ENCODE measurements around the gene KLF12.

KLF12 gene

DNA sequence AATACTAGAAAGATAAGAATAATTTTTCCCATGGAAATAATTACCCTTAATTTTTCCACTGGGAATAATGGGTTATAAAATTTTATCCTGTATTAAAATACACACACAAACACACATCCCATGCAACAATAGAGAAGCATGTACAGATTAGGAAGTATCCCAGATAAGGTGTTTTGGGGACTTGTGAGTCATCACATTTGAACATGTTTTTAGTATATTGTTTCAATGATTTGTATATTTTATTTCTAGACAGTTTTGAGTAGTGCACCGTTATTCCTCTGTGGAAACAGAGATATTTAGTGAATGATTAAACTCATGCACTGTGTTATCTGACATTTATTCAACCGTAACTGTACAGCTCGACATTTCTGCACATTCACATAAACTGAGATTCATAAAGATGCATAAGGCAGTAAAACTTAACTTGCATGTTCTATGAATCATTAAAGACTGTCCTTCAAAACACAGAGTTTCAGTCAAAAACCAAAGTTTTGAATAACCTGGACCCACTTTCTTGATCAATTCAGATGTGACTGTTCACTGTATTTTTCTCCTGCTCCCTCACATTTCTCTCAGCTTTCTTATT is 30.1 kb downstream of the KLF12 start:
- DNase-seq (ENCODE audit: low read depth) = no peak

DNA sequence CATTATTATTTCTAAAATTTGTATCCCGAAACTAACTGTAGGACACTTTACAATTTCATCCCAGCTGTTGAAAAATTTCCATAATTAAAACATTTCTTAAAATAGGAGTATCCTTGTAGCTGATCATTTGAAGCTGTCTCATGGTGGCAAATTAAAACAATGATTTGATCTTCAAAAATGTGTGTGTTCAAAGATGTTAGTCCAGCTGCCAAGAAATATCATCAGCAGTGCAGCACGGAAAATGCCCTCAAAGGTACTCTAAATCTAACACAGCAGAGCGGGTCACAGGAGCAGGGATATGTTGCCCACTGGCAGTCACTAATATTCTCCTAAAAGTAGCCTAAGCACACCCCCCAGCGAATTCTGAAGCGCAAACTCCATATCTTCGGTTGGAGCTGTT is 31.0 kb downstream of the KLF12 start:
- no peak for DNase-seq (ENCODE audit: low read depth)

DNA sequence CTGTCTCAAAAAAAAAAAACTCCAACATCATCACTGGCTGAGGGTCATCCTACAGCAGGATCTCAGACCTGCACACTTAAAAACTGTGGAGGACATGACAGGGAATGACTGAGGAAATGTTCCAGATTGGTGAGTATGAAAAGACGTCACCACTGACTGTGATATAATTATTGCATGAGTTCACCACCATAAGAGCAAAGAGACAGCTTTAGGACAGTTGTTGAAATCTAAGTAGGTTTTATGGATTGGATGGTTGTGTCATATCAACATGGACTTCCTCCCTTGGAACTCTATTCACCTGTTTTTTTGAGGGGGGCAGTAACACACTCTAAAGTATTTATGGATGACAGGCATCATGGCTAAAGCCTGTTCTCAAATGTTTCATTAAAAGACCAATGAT is 31.5 kb downstream of the KLF12 start:
- no peak for DNase-seq (ENCODE audit: low read depth)

DNA sequence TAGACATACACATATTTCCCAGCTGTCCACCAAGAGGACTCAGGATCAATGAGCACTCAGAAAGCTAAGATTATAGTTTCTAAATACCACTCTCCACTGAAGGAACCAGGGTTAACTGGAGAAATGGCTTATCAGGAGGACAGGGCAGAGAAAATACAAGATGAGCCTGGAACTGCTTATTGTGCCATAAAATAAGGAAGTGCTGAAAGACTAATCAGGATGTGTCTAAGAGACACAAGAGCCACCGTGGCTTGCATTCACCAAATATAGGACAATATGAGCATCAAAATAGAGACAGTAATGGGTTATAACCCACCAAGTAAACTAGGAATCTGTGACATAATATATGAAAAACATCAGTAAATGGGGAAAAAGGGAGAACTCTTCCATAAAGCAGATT is 32.8 kb downstream of the KLF12 start:
- no peak for DNase-seq (ENCODE audit: low read depth)

DNA sequence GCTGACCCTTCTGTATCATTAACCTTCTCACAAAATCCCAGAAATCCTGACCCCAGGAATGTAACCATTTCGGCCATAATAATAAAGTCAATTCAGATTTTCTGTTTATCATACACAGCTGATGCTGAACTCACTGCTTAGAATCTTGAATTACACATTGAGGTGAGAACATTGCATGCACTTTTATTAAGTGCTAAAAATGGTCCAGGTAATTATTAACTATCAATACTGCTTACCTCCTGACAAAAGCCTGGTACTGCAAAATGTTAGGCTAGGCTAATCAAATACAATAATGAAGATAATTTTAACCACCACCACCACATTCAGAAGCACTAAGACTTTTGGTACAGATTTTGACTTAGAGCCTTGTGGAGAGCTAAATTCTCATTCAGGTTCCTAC is 36.1 kb downstream of the KLF12 start:
- no peak for DNase-seq (ENCODE audit: low read depth)

DNA sequence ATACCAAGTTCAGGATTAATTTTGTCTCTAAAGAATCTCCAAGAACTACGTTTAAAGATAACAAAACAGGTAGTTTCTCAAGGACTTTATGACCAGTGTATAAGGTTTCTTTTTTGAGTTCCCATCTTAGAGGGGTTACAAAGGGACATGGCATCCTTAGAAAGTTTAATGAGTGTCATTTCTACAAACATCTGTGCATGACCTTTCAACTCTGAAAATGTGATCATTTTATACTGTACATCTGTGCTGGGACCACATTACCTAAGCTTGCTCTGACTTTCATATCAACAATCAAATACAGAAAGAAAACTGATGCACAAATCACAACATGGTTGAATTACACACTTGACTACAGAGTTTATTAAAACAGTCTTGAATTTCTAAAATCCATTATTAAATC is 37.1 kb downstream of the KLF12 start:
- DNase-seq (ENCODE audit: low read depth) = no peak

DNA sequence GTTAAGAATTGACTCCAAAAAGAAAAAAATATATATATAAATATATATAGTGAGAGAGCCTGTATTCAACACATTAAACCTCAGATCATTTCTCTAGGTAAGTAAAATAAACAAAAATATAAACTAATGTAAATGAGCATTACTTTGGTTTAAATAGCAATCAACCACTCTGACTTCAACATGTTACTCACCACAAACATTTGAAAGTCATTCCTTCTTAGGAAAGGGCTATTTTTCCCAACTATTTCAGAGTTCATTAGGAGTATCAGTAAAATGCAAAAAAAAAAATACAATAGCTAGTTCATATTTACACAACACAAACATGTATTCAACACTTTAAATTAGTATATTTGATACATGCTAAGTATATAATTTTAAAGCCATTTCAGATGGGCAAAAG is 40.5 kb downstream of the KLF12 start:
- no peak for DNase-seq (ENCODE audit: low read depth)

DNA sequence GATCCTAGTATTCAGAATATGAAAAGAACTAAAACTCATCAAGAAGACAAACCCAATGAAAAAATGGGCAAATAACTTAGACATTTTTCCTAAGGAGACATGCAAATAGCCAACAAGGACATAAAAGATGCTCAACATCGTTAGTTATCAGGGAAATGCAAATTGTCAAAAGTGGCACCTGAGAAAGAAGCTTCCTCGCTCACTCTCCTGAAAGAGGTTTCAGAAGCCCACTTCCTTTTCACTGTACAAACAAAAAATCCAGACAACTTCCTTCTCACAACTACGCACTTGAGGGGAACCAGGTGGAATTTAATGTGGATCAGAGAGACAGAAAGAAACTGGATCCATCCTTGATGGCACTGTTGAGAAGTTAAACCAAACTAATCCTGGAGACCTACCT is 41.5 kb downstream of the KLF12 start:
- no peak for DNase-seq (ENCODE audit: low read depth)

DNA sequence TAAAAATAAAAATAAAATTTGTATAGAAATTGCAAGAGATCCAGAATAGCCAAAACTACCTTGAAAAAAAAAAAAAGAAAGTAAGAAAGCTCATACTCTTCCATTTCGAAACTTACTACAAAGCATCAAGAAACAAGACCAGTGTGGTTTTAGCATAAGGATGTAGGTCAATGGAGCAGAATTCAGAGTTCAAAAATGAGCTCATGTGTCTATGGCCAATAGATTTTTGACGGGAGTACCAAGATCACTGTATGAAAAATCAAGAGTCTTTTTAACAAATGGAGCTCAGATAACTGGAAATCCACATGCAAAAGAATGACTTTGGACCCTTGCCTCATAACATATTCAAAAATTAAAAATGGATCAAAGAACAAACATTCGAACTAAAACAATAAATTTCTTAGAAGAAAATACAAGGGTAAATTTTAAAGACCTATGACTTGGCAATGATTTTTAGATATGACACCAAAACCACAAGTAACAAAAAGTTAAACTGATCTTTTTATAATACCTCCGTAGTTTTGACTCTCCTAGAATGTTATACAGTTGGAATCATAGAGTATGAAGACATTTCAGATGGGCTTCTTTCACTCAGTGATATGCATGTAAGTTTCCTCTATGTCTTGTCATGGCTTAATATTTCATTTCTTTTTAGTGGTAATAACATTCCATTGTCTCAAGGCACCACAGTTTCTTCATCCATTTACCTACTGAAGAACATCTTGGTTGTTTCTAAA is 43.2 kb downstream of the KLF12 start:
- no peak for DNase-seq (ENCODE audit: low read depth)

DNA sequence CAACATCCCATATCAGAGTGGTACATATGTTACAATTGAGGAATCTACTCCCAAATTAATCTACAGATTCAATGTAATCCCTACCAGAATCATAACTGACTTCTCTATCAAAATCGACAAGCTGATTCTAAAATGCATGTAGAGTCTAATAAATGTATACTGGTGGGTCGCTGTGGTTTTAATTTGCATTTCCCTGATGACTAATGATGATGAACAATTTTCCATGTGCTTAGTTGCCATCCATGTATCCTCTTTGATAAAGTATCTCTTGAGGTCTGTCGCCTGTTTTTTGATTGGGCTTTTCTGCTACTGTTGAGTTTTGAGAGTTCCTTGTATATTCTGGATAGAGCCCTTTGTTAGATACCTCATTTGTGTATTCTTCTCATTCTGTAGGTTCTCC is 43.8 kb downstream of the KLF12 start:
- DNase-seq (ENCODE audit: low read depth) = peak; percentile 69

DNA sequence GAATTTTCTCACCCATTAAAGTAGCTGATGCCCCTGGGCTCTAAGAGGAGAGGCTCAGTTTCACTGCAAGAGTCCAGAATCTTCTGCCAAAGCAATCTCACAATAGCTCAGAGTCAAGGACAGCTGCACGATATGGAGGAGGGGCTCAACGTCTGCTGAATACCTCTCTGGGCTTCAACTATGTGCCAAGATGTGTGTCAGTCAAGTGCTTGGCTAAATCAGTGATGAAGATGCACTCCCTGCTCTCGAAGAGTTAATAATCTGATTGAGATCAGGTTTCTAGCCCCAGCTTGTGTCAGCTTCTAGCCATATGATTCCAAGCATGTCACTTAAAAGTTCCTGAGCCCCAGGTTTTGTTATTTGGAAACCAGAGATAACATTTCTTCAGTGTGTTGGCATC is 46.8 kb downstream of the KLF12 start:
- DNase-seq (ENCODE audit: low read depth) = no peak

All from ELR (cell line).